G401 (cell line): Measurements from ENCODE around the gene SCML2. TPM values are rescaled to one million over a fixed set of nuclear protein-coding genes. Genes with fewer than 3 reads are reported as not detected.
"Not testable (repeated sequence)": the region's sequence is repeated elsewhere in the genome, so short reads cannot be mapped to it uniquely, and the experiment has no call there.

ENCODE experiments used
- DNase-seq: peaks from one replicate; pipeline ENCODE4 v3.0.0-alpha.2; 2015; ENCODE audit warnings: low spot score
- in situ Hi-C: cut with HindIII; loops from 2 replicates; pipeline ENCODE4 v1.10.0; 2016; ENCODE audit warnings: low sequenced_read_pairs, mixed read lengths
- total RNA-seq: library from RNA; depleted of rRNA; stranded (reverse); fragments of >200 nt; shearing (Covaris generic); gene quantifications from 2 replicates; pipeline ENCODE4 v1.2.3, GENCODE V29; 2014; rRNA removed

SCML2 gene
- total RNA-seq, 1 experiment from 2014 or later: 9.3 TPM

GRCh38 chrX:18278449-18278848 is 76.0 kb downstream of the SCML2 start:
- no peak for DNase-seq
- in situ Hi-C loops: no loop called here

- DNase-seq: no peak
Observed at GRCh38 chrX:18272222-18272621, 82.3 kb downstream of the SCML2 start.

GRCh38 chrX:18271725-18272124 is 82.8 kb downstream of the SCML2 start:
- DNase-seq: no peak
- in situ Hi-C loops: no loop called here

More at GRCh38 chrX:18272222-18272621, 82.3 kb downstream of the SCML2 start:
- in situ Hi-C loops: no loop called here

GRCh38 chrX:18271309-18271708 is 83.2 kb downstream of the SCML2 start:
- no peak for DNase-seq
- in situ Hi-C loops: no loop called here

GRCh38 chrX:18255059-18255458 is 99.4 kb downstream of the SCML2 start:
- DNase-seq: no peak
- in situ Hi-C loops: no loop called here

- DNase-seq: no peak
- in situ Hi-C loops: no loop called here
Observed at GRCh38 chrX:18252644-18253359, 101.7 kb downstream of the SCML2 start.

- in situ Hi-C loops, DNase-seq: not testable (repeated sequence)
Observed at GRCh38 chrX:18229646-18230045, 124.8 kb downstream of the SCML2 start.

GRCh38 chrX:18228069-18228468 is 126.4 kb downstream of the SCML2 start:
- in situ Hi-C loops: no loop called here
- DNase-seq: no peak

- in situ Hi-C loops: no loop called here
- no peak for DNase-seq
Observed at GRCh38 chrX:18227458-18227857, 127.0 kb downstream of the SCML2 start.

- DNase-seq: no peak
- in situ Hi-C loops: no loop called here
Observed at GRCh38 chrX:18220786-18221185, 133.7 kb downstream of the SCML2 start, which contains the start of gene BEND2. Gene BEND2 (minus strand): TSS chrX:18220886. CDS start chrX:18220750, 136 bp downstream.

- DNase-seq: peak; percentile 27
Observed at GRCh38 chrX:18210470-18210869, 144.0 kb downstream of the SCML2 start.

GRCh38 chrX:18206657-18207056 is 147.8 kb downstream of the SCML2 start:
- no peak for DNase-seq
- in situ Hi-C loops: no loop called here

More at GRCh38 chrX:18210470-18210869, 144.0 kb downstream of the SCML2 start:
- in situ Hi-C loops: no loop called here

- DNase-seq: no peak
- in situ Hi-C loops: no loop called here
Observed at GRCh38 chrX:18203631-18204030, 150.9 kb downstream of the SCML2 start.

GRCh38 chrX:18194688-18195087 is 159.8 kb downstream of the SCML2 start:
- DNase-seq: no peak
- in situ Hi-C loops: no loop called here

Other genes with a start within 250 kb of the SCML2 start
- gene BEND2, start 133.8 kb downstream of the SCML2 start, total RNA-seq: not detected in 2 replicates
- gene CDKL5, start 70.9 kb upstream of the SCML2 start, total RNA-seq: not detected in 2 replicates